H1 (cell line): Measurements from ENCODE around the gene TMTC2. TPM values are rescaled to one million over a fixed set of nuclear protein-coding genes. Genes with fewer than 3 reads are reported as not detected.

Experiments
- CTCF ChIA-PET: fragments of 300-600 bp; sonication (Branson Sonifier 250); formaldehyde crosslinking; loops from one replicate; lab custom pipeline; 2021; ENCODE audit not compliant: partially characterized antibody; lab: Charles Lee
- POLR2A ChIA-PET: fragments of 300-600 bp; sonication (Branson Sonifier 250); formaldehyde crosslinking; loops from one replicate; lab custom pipeline; 2021; ENCODE audit warnings: inconsistent platforms; ENCODE audit not compliant: partially characterized antibody; lab: Charles Lee
- DNase-seq, 2 experiments: peaks; one replicate each; pipeline versions ENCODE4 v3.0.0 to v3.0.0-alpha.2; 2010 to 2022; ENCODE audit warnings: low spot score in 2 of 2, low read depth in 1 of 2, mixed read lengths in 1 of 2
- FAIRE-seq: peaks from 2 replicates; lab custom pipeline; 2011; peaks lifted over from hg19 to GRCh38; lab: Jason Lieb, UNC
- H2AFZ ChIP-seq: 2 replicates; pipeline ENCODE4 v1.8.1; 2012; ENCODE audit warnings: low read length, inconsistent platforms
- H2AK5ac ChIP-seq: 2 replicates; pipeline ENCODE4 v1.6.1; 2013; ENCODE audit warnings: low read depth, low read length
- H2BK120ac ChIP-seq: replicated peaks from 2 replicates; pipeline ENCODE3; 2013; ENCODE audit warnings: low read depth, low read length, inconsistent platforms
- H2BK12ac ChIP-seq: 2 replicates; pipeline ENCODE4 v1.6.1; 2013; ENCODE audit warnings: low read depth, low read length
- H2BK15ac ChIP-seq: 2 replicates; pipeline ENCODE4 v1.6.1; 2013; ENCODE audit warnings: low read length
- H2BK20ac ChIP-seq: 2 replicates; pipeline ENCODE4 v1.6.1; 2013; ENCODE audit warnings: low read length
- H2BK5ac ChIP-seq: 2 replicates; pipeline ENCODE4 v1.6.1; 2013; ENCODE audit warnings: low read depth, low read length
- H3K14ac ChIP-seq: 2 replicates; pipeline ENCODE4 v1.6.1; 2013; ENCODE audit warnings: inconsistent platforms; ENCODE audit not compliant: insufficient read length
- H3K18ac ChIP-seq: 2 replicates; pipeline ENCODE4 v1.6.1; 2013; ENCODE audit warnings: low read length; ENCODE audit errors: extremely low read depth
- H3K23ac ChIP-seq: 2 replicates; pipeline ENCODE4 v1.6.1; 2013; ENCODE audit warnings: inconsistent platforms; ENCODE audit not compliant: insufficient read length
- H3K23me2 ChIP-seq: 2 replicates; pipeline ENCODE4 v1.6.1; 2013; ENCODE audit warnings: low read depth, low read length
- H3K27ac ChIP-seq: 2 replicates; pipeline ENCODE4 v1.6.1; 2011; ENCODE audit warnings: low read depth, low read length, inconsistent platforms
- H3K27me3 ChIP-seq, 4 experiments: replicated peaks in 1 of 4; 1 replicate in 1 of 4; 2 replicates in 3 of 4; pipeline versions ENCODE4 v1.6.1 to v1.8.1; 2011 to 2013; ENCODE audit warnings: low read length in 3 of 4, mild to moderate bottlenecking in 3 of 4, inconsistent platforms in 2 of 4, mixed read lengths in 2 of 4, moderate library complexity in 1 of 4; ENCODE audit not compliant: control insufficient read depth in 3 of 4, insufficient read depth in 3 of 4; ENCODE audit errors: extremely low read depth in 1 of 4
- H3K36me3 ChIP-seq, 4 experiments: 2 replicates each; pipeline versions ENCODE4 v1.6.1 to v1.8.1; 2011 to 2013; ENCODE audit warnings: mild to moderate bottlenecking in 4 of 4, low read length in 3 of 4, moderate library complexity in 2 of 4, control low read depth in 1 of 4, inconsistent platforms in 1 of 4; ENCODE audit not compliant: insufficient read depth in 4 of 4, control insufficient read depth in 2 of 4
- H3K4ac ChIP-seq: replicated peaks from 2 replicates; pipeline ENCODE3; 2013; ENCODE audit warnings: low read length, low read depth, mixed read lengths, inconsistent platforms; ENCODE audit not compliant: insufficient read length
- H3K4me1 ChIP-seq, 4 experiments: replicated peaks in 1 of 4; 1 replicate in 1 of 4; 2 replicates in 3 of 4; pipeline versions ENCODE4 v1.6.1 to v1.8.1; 2011 to 2013; ENCODE audit warnings: low read length in 3 of 4, inconsistent platforms in 2 of 4, mixed read lengths in 1 of 4; ENCODE audit not compliant: insufficient read depth in 4 of 4, control insufficient read depth in 3 of 4
- H3K4me2 ChIP-seq, 2 experiments: 2 replicates each; pipeline versions ENCODE4 v1.6.1 to v1.8.1; 2011 to 2013; ENCODE audit warnings: low read depth in 2 of 2, low read length in 2 of 2, control low read depth in 1 of 2, inconsistent platforms in 1 of 2, mild to moderate bottlenecking in 1 of 2; ENCODE audit not compliant: insufficient read depth in 1 of 2
- H3K4me3 ChIP-seq, 4 experiments: fragments of 200-600, 300-600 bp in 1 of 4; sonication (generic), shearing (Covaris generic), sonication (Bioruptor Twin) in 1 of 4; 2 replicates each; pipeline versions ENCODE4 v1.5.1 to v1.8.1; 2011 to 2016; ENCODE audit warnings: low read length in 4 of 4, low read depth in 3 of 4, control low read depth in 2 of 4, inconsistent platforms in 2 of 4, mild to moderate bottlenecking in 2 of 4, mixed read lengths in 1 of 4, moderate library complexity in 1 of 4; ENCODE audit not compliant: insufficient read depth in 2 of 4; ENCODE audit errors: extremely low read depth in 1 of 4
- H3K56ac ChIP-seq: replicated peaks from 2 replicates; pipeline ENCODE3; 2013; ENCODE audit warnings: low read depth, mild to moderate bottlenecking, mixed read lengths, low read length, inconsistent platforms; ENCODE audit not compliant: insufficient read length
- H3K79me1 ChIP-seq: 2 replicates; pipeline ENCODE4 v1.6.1; 2013; ENCODE audit warnings: low read depth, low read length, control low read depth
- H3K79me2 ChIP-seq, 2 experiments: 2 replicates each; pipeline versions ENCODE4 v1.6.1 to v1.8.1; 2012 to 2013; ENCODE audit warnings: low read length in 2 of 2, mild to moderate bottlenecking in 2 of 2, inconsistent platforms in 1 of 2; ENCODE audit not compliant: insufficient read depth in 2 of 2, control insufficient read depth in 1 of 2
- H3K9ac ChIP-seq, 4 experiments: replicated peaks in 1 of 4; 1 replicate in 1 of 4; 2 replicates in 3 of 4; pipeline versions ENCODE4 v1.6.1 to v1.8.1; 2011 to 2013; ENCODE audit warnings: low read depth in 3 of 4, low read length in 3 of 4, control low read depth in 2 of 4, mild to moderate bottlenecking in 2 of 4, moderate library complexity in 2 of 4, inconsistent platforms in 1 of 4; ENCODE audit errors: extremely low read depth in 1 of 4
- H3K9me3 ChIP-seq, 2 experiments: 2 replicates each; pipeline versions ENCODE4 v1.6.1 to v1.8.1; 2012 to 2013; ENCODE audit warnings: mild to moderate bottlenecking in 2 of 2, moderate library complexity in 2 of 2, control low read depth in 1 of 2, inconsistent platforms in 1 of 2, low read depth in 1 of 2, low read length in 1 of 2, mixed read lengths in 1 of 2; ENCODE audit not compliant: insufficient read depth in 2 of 2
- H4K20me1 ChIP-seq, 2 experiments: replicated peaks in 1 of 2; 2 replicates each; pipeline versions ENCODE3 to v1.8.1; 2011 to 2013; ENCODE audit warnings: inconsistent platforms in 2 of 2, low read length in 2 of 2, mild to moderate bottlenecking in 1 of 2; ENCODE audit not compliant: insufficient read depth in 2 of 2, control insufficient read depth in 1 of 2
- H4K5ac ChIP-seq: 2 replicates; pipeline ENCODE4 v1.6.1; 2013; ENCODE audit warnings: low read length, low read depth, mixed read lengths, inconsistent platforms; ENCODE audit not compliant: insufficient read length
- H4K8ac ChIP-seq: 2 replicates; pipeline ENCODE4 v1.8.0; 2013; ENCODE audit warnings: mild to moderate bottlenecking, moderate library complexity, low read length, inconsistent platforms; ENCODE audit not compliant: insufficient read depth; ENCODE audit errors: extremely low read depth
- H4K91ac ChIP-seq: replicated peaks from 2 replicates; pipeline ENCODE3; 2013; ENCODE audit warnings: low read length, mixed read lengths, inconsistent platforms; ENCODE audit not compliant: insufficient read length
- BRCA1 ChIP-seq: IDR thresholded peaks from 2 replicates; pipeline ENCODE4 v1.6.1; 2012; ENCODE audit warnings: low read depth, low read length, improper control_type of control experiment
- CBX5 ChIP-seq: fragments of 300-800, 300-1000 bp; sonication (generic); IDR thresholded peaks from 2 replicates; pipeline ENCODE4 v1.7.1; 2016; ENCODE audit warnings: antibody characterized with exemption, low read length, low read depth
- CHD1 ChIP-seq: IDR thresholded peaks from 2 replicates; pipeline ENCODE4 v1.6.1; 2012; ENCODE audit warnings: low read depth, low read length, improper control_type of control experiment
- CHD2 ChIP-seq: IDR thresholded peaks from 2 replicates; pipeline ENCODE4 v1.6.1; 2012; ENCODE audit warnings: low read length, improper control_type of control experiment
- EGR1 ChIP-seq: IDR thresholded peaks from 2 replicates; pipeline ENCODE4 v1.6.1; 2011; ENCODE audit warnings: low read depth, low read length, borderline replicate concordance
- EZH2 ChIP-seq: fragments of 200-600 bp; sonication (generic); IDR thresholded peaks from 2 replicates; pipeline ENCODE4 v1.7.1; 2012; ENCODE audit warnings: low read depth, mild to moderate bottlenecking, moderate library complexity, low read length, inconsistent platforms; ENCODE audit not compliant: severe bottlenecking
- FOSL1 ChIP-seq: IDR thresholded peaks from 2 replicates; pipeline ENCODE4 v1.6.1; 2011; ENCODE audit warnings: mild to moderate bottlenecking, low read depth, low read length, moderate library complexity; ENCODE audit not compliant: insufficient read depth
- GTF2F1 ChIP-seq: IDR thresholded peaks from 2 replicates; pipeline ENCODE4 v1.6.1; 2012; ENCODE audit warnings: low read depth, low read length, improper control_type of control experiment, borderline replicate concordance
- HDAC2 ChIP-seq, 2 experiments: fragments of 300-600 bp in 1 of 2; sonication (generic) in 1 of 2; IDR thresholded peaks; 2 replicates each; pipeline ENCODE4 v1.6.1; 2011 to 2012; ENCODE audit warnings: low read depth in 2 of 2, low read length in 2 of 2, mild to moderate bottlenecking in 2 of 2, moderate library complexity in 2 of 2, borderline replicate concordance in 1 of 2, inconsistent platforms in 1 of 2
- KDM4A ChIP-seq: IDR thresholded peaks from one replicate; pipeline ENCODE4 v1.7.1; 2012; ENCODE audit warnings: low read depth, mild to moderate bottlenecking, moderate library complexity, low read length, inconsistent platforms; ENCODE audit not compliant: severe bottlenecking
- KDM5A ChIP-seq: fragments of 200-600 bp; IDR thresholded peaks from 2 replicates; pipeline ENCODE4 v1.7.1; 2012; ENCODE audit warnings: mild to moderate bottlenecking, low read length, inconsistent platforms, mixed read lengths
- NANOG ChIP-seq: IDR thresholded peaks from 2 replicates; pipeline ENCODE4 v1.6.1; 2011; ENCODE audit warnings: low read length, low read depth, mild to moderate bottlenecking, inconsistent platforms; ENCODE audit not compliant: insufficient read depth, poor library complexity, severe bottlenecking
- POU5F1 ChIP-seq: IDR thresholded peaks from 2 replicates; pipeline ENCODE4 v1.6.1; 2011; ENCODE audit warnings: low read depth, mild to moderate bottlenecking, low read length, moderate library complexity
- RXRA ChIP-seq: IDR thresholded peaks from 2 replicates; pipeline ENCODE4 v1.6.1; 2011; ENCODE audit warnings: low read depth, mild to moderate bottlenecking, low read length, moderate library complexity; ENCODE audit not compliant: insufficient read depth
- TAF1 ChIP-seq: IDR thresholded peaks from 2 replicates; pipeline ENCODE4 v1.6.1; 2011; ENCODE audit warnings: mild to moderate bottlenecking, low read depth, low read length
- TCF12 ChIP-seq: IDR thresholded peaks from 2 replicates; pipeline ENCODE4 v1.6.1; 2011; ENCODE audit warnings: low read depth, mild to moderate bottlenecking, low read length
- polyA plus RNA-seq, 7 experiments: library from polyadenylated mRNA; depleted of rRNA in 3 of 7; stranded (reverse) in 5 of 7; unstranded in 2 of 7; fragments of >200 nt in 5 of 7; fragments of 200-250 nt in 2 of 7; gene quantifications; 1 replicate in 5 of 7; 2 replicates in 1 of 7; 4 replicates in 1 of 7; pipeline versions ENCODE4 v1.2.1 to v1.2.3, GENCODE V29; 2011 to 2013; ENCODE audit warnings: missing spikeins in 2 of 7, mixed read lengths in 2 of 7
- total RNA-seq: library from RNA; stranded (reverse); fragmentation: NEBNext Ultra II Directional; extraction: Animal tissue kit (Norgen Biotek cat#: 25700); gene quantifications from 2 replicates; pipeline ENCODE4 v1.2.1, GENCODE V29; 2021

TMTC2 gene
- total and polyA plus RNA-seq, 2 of the 8 experiments (the other 6 are each of a cell fraction or from before 2014, with no cell fraction given): 2.3 to 3.9 TPM

DNA sequence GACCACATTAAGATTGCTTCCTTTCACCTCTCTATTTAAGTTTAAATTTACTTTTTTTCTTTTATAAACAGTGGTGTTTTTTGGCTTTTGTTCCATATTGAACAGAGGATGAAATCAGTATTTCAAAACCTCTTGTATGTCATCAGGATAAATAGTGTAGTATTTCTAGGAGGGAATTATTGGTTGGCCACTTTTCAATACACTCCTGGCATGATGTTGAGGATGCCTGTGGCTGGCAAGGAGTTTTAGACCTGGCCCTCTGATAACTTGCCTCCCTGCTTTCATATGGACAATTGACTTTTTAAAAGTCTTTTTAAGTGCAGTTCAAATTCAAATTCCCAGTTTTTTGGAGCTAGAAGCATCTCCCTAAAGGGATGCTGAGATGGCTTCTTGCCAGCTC is 9.8 kb downstream of the TMTC2 start:
- Histone ChIP-seq H4K8ac (no peak overlapping the region), H3K36me3 (no peaks in the 10 kb centered on the region; a peak in 1 of 8 replicates), H3K56ac (no peak overlapping the region), H2AK5ac (no peak overlapping the region), H4K91ac (no peak overlapping the region), H2BK120ac (no peak overlapping the region), H2BK12ac (no peak overlapping the region), H3K9ac (no peak overlapping the region), H3K79me1 (no peaks in the 10 kb centered on the region), H3K9me3 (no peaks in the 10 kb centered on the region), H3K4ac (no peak overlapping the region), H2BK5ac (no peak overlapping the region), H2BK20ac (no peak overlapping the region), H3K18ac (no peak overlapping the region), H3K4me1 (no peaks in the 10 kb centered on the region; a peak in 1 of 7 replicates), H3K27me3 (no peaks in the 10 kb centered on the region), H4K20me1 (no peaks in the 10 kb centered on the region), H3K4me3 (no peak overlapping the region), H2AFZ (no peak overlapping the region), H3K79me2 (no peaks in the 10 kb centered on the region; a peak in 1 of 4 replicates), H3K23ac (no peak overlapping the region), H3K14ac (no peak overlapping the region), H2BK15ac (no peak overlapping the region), H3K27ac (no peak overlapping the region), H4K5ac (no peak overlapping the region), H3K4me2 (no peak overlapping the region), H3K23me2 (no peaks in the 10 kb centered on the region)
- DNase-seq (no peak), FAIRE-seq (no peak)
- CTCF ChIA-PET: interaction anchor here (3.9 kb wide), 1 partner anchor 11 kb away, joined by 20 read pairs; the partner anchor contains the start of gene TMTC2
- POLR2A ChIA-PET: interaction anchor here (0.7 kb wide), 1 partner anchor 13 kb away, joined by 3 read pairs; no protein-coding TSS in a partner anchor
- no peak for TF ChIP-seq CBX5
- TF ChIP-seq FOSL1: no peak
- TF ChIP-seq NANOG: no peak
- TF ChIP-seq EGR1: no peak
- TF ChIP-seq EZH2: no peak
- TF ChIP-seq CHD2: no peak
- TF ChIP-seq BRCA1: no peak
- TF ChIP-seq RXRA: no peak
- TF ChIP-seq HDAC2 (IDR thresholded peaks at IDR 0.05; ENCODE audit: borderline replicate concordance in 1 of 2, low read depth in 2 of 2, low read length in 2 of 2): no peak
- TF ChIP-seq GTF2F1: no peak
- no peak for TF ChIP-seq CHD1
- TF ChIP-seq TCF12: no peak
- TF ChIP-seq KDM5A: no peak
- no peak for TF ChIP-seq POU5F1
- TF ChIP-seq KDM4A: no peak
- TF ChIP-seq TAF1: no peak
